Activated CD8-positive, alpha-beta memory T cell treated with anti-CD3 and anti-CD28 coated beads, Interleukin-2, amount 50 U/mL, for 24 hours (primary cell): ENCODE results near the gene GUCA1C.

Experiments used
- DNase-seq: peaks from one replicate; pipeline ENCODE4 v3.0.0-alpha.2; 2020; ENCODE audit errors: extremely low read depth

Gene GUCA1C

GRCh38 chr3:108953700-108954099, at the start of gene GUCA1C:
GUCA1C (minus strand) TSS chr3:108953879; CDS start chr3:108953762, 117 bp downstream.
- DNase-seq = no peak

GRCh38 chr3:108998436-108998835, 44.8 kb upstream of the GUCA1C start:
- no peak for DNase-seq

- no peak for DNase-seq
These were observed 32.2 kb upstream of the GUCA1C start for GRCh38 chr3:108985844-108986243.

- DNase-seq = no peak
These were observed 29.4 kb upstream of the GUCA1C start for GRCh38 chr3:108983051-108983450.

GRCh38 chr3:108976058-108976457, 22.4 kb upstream of the GUCA1C start:
- DNase-seq = no peak

- DNase-seq = no peak
These were observed 19.3 kb upstream of the GUCA1C start for GRCh38 chr3:108973019-108973418.

- DNase-seq = no peak
These were observed 18.8 kb upstream of the GUCA1C start for GRCh38 chr3:108972482-108972881.

GRCh38 chr3:108970561-108970960, 16.9 kb upstream of the GUCA1C start:
- no peak for DNase-seq

GRCh38 chr3:108966773-108967172, 13.1 kb upstream of the GUCA1C start:
- DNase-seq = no peak

- no peak for DNase-seq
These were observed 5.3 kb upstream of the GUCA1C start for GRCh38 chr3:108959017-108959416.

GRCh38 chr3:108953210-108953609, 469 bp downstream of the GUCA1C start:
- DNase-seq = no peak

- DNase-seq = no peak
These were observed 1.7 kb downstream of the GUCA1C start for GRCh38 chr3:108951820-108952501.

- DNase-seq = no peak
These were observed 5.8 kb downstream of the GUCA1C start for GRCh38 chr3:108947855-108948254.

GRCh38 chr3:108946292-108947285, 7.1 kb downstream of the GUCA1C start:
- DNase-seq = no peak

- DNase-seq = no peak
These were observed 13.0 kb downstream of the GUCA1C start for GRCh38 chr3:108940568-108941263.

- DNase-seq = no peak
These were observed 13.5 kb downstream of the GUCA1C start for GRCh38 chr3:108940166-108940565.

GRCh38 chr3:108936924-108937689, 16.6 kb downstream of the GUCA1C start:
- no peak for DNase-seq

- no peak for DNase-seq
These were observed 22.6 kb downstream of the GUCA1C start for GRCh38 chr3:108931035-108931434.

GRCh38 chr3:108918866-108919265, 34.8 kb downstream of the GUCA1C start:
- DNase-seq = no peak

- peak; percentile 30 for DNase-seq
These were observed 38.7 kb downstream of the GUCA1C start for GRCh38 chr3:108914774-108915641.
